ENCODE results near the gene MARK3.

The MARK3 gene

GRCh38 chr14:103398427-103399195, 13.4 kb downstream of the MARK3 start:
- peak; percentile 30 for DNase-seq

GRCh38 chr14:103400537-103400936, 15.3 kb downstream of the MARK3 start:
- no peak for DNase-seq

GRCh38 chr14:103401223-103402214, 16.3 kb downstream of the MARK3 start:
- DNase-seq = peak; percentile 75

- peak; percentile 40 for DNase-seq
Measured at GRCh38 chr14:103402695-103403094, 17.5 kb downstream of the MARK3 start.

GRCh38 chr14:103404032-103404918, 19.1 kb downstream of the MARK3 start:
- no peak for DNase-seq

- no peak for DNase-seq
Measured at GRCh38 chr14:103404920-103405319, 19.7 kb downstream of the MARK3 start.

GRCh38 chr14:103408491-103409155, 23.4 kb downstream of the MARK3 start:
- no peak for DNase-seq

GRCh38 chr14:103416916-103417315, 31.7 kb downstream of the MARK3 start:
- no peak for DNase-seq

- DNase-seq = peak; percentile 69
Measured at GRCh38 chr14:103418481-103418818, 33.2 kb downstream of the MARK3 start.

GRCh38 chr14:103421556-103421955, 36.3 kb downstream of the MARK3 start:
- DNase-seq = no peak

- peak; percentile 84 for DNase-seq
Measured at GRCh38 chr14:103423050-103423461, 37.8 kb downstream of the MARK3 start.

GRCh38 chr14:103427485-103428443, 42.5 kb downstream of the MARK3 start:
- DNase-seq = peak; percentile 92

GRCh38 chr14:103428723-103429556, 43.7 kb downstream of the MARK3 start:
- DNase-seq = no peak

- DNase-seq = no peak
Measured at GRCh38 chr14:103430358-103430757, 45.1 kb downstream of the MARK3 start.

GRCh38 chr14:103432627-103433026, 47.4 kb downstream of the MARK3 start:
- no peak for DNase-seq

GRCh38 chr14:103433916-103434563, 48.8 kb downstream of the MARK3 start:
- no peak for DNase-seq

GRCh38 chr14:103434868-103435442, 49.7 kb downstream of the MARK3 start:
- no peak for DNase-seq

GRCh38 chr14:103436533-103436932, 51.3 kb downstream of the MARK3 start:
- DNase-seq = peak; percentile 40

GRCh38 chr14:103442288-103442687, 57.1 kb downstream of the MARK3 start:
- DNase-seq = peak; percentile 32
